Neural progenitor cell (in vitro differentiated cells): ENCODE measurements around the gene CFDP1. TPM values are rescaled to one million over a fixed set of nuclear protein-coding genes. Genes with fewer than 3 reads are reported as not detected.

ENCODE experiments used
- DNase-seq: peaks from one replicate; pipeline ENCODE4 v3.0.0-alpha.2; 2016; ENCODE audit warnings: low spot score
- H2AFZ ChIP-seq: fragments of 200-600 bp; sonication (generic); replicated peaks from 2 replicates; pipeline ENCODE4 v1.6.1; 2016; ENCODE audit warnings: antibody characterized with exemption
- H3F3A ChIP-seq: fragments of 200-600 bp; sonication (generic); 2 replicates; pipeline ENCODE4 v1.6.1; 2016; ENCODE audit warnings: antibody characterized with exemption, low read depth
- H3K27ac ChIP-seq: fragments of 200-600 bp; sonication (generic); 2 replicates; pipeline ENCODE4 v1.5.1; 2016; ENCODE audit warnings: mild to moderate bottlenecking
- H3K27me3 ChIP-seq: fragments of 200-600 bp; sonication (generic); 2 replicates; pipeline ENCODE4 v1.6.1; 2016; ENCODE audit warnings: mild to moderate bottlenecking, moderate library complexity
- H3K36me3 ChIP-seq: fragments of 200-600 bp; sonication (generic); 2 replicates; pipeline ENCODE4 v1.5.1; 2016
- H3K4me1 ChIP-seq: fragments of 200-600 bp; sonication (generic); 2 replicates; pipeline ENCODE4 v1.6.1; 2016; ENCODE audit warnings: mixed run types
- H3K4me2 ChIP-seq: fragments of 200-600 bp; sonication (generic); 2 replicates; pipeline ENCODE4 v1.6.1; 2016
- H3K4me3 ChIP-seq: fragments of 200-600 bp; sonication (generic); 2 replicates; pipeline ENCODE4 v1.5.1; 2016
- H3K79me2 ChIP-seq: fragments of 200-600 bp; sonication (generic); 2 replicates; pipeline ENCODE4 v1.6.1; 2016; ENCODE audit warnings: low read depth
- H3K9ac ChIP-seq: fragments of 200-600 bp; sonication (generic); 2 replicates; pipeline ENCODE4 v1.6.1; 2016
- H3K9me3 ChIP-seq: fragments of 200-600 bp; sonication (generic); 2 replicates; pipeline ENCODE4 v1.5.1; 2016; ENCODE audit warnings: low read depth
- H4K20me1 ChIP-seq: fragments of 200-600 bp; sonication (generic); 2 replicates; pipeline ENCODE4 v1.6.1; 2016; ENCODE audit warnings: low read depth
- H3K27ac Mint-ChIP-seq: 3 replicates; pipeline ENCODE4 v1.8.0; 2021; ENCODE audit warnings: mixed read lengths
- H3K27me3 Mint-ChIP-seq: 2 replicates; pipeline ENCODE4 v1.8.0; 2022; ENCODE audit warnings: low read depth, mild to moderate bottlenecking, inconsistent platforms, moderate library complexity, mixed read lengths; ENCODE audit not compliant: insufficient read depth
- H3K36me3 Mint-ChIP-seq: 3 replicates; pipeline ENCODE4 v1.8.0; 2021; ENCODE audit warnings: mixed read lengths
- H3K4me1 Mint-ChIP-seq: 3 replicates; pipeline ENCODE4 v1.8.0; 2021; ENCODE audit warnings: mixed read lengths
- H3K4me3 Mint-ChIP-seq: 3 replicates; pipeline ENCODE4 v1.8.0; 2021; ENCODE audit warnings: mild to moderate bottlenecking, moderate library complexity, mixed read lengths
- H3K9me3 Mint-ChIP-seq: 3 replicates; pipeline ENCODE4 v1.8.0; 2020; ENCODE audit warnings: mixed read lengths
- EZH2 ChIP-seq: fragments of 200-600 bp; sonication (generic); IDR thresholded peaks from 2 replicates; pipeline ENCODE4 v1.6.1; 2017; ENCODE audit warnings: antibody characterized with exemption, mild to moderate bottlenecking, moderate library complexity
- EZH2phosphoT487 ChIP-seq: fragments of 200-600 bp; sonication (generic); IDR thresholded peaks from 2 replicates; pipeline ENCODE4 v1.6.1; 2017; ENCODE audit warnings: antibody characterized with exemption
- total RNA-seq: library from RNA; depleted of rRNA; stranded (reverse); fragments of >200 nt; gene quantifications from 2 replicates; pipeline ENCODE4 v1.2.3, GENCODE V29; 2015; ENCODE audit warnings: low replicate concordance
- TF ChIP-seq, protein P1 (sequence below): fragments of 200-600 bp; sonication (generic); IDR thresholded peaks from 2 replicates; pipeline ENCODE4 v1.5.1; 2017; ENCODE audit warnings: antibody characterized with exemption, mild to moderate bottlenecking

Gene CFDP1
- total RNA-seq, 1 donor from 2014 or later: 159 TPM

DNA sequence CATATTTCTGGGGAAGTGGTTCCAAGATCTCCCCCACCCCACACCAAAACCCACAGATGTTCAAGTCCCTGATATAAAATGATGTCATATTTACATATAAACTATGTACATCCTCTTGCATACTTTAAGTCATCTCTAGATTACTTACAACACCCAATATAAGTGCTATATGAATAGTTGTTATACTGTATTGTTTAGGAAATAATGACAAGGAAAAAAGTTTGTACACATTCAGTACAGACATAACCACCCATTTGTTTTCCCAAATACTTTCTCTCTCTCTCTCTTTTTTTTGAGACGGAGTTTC lies 11.5 kb downstream of the CFDP1 start:
- no peak for TF ChIP-seq EZH2phosphoT487
- TF ChIP-seq, protein P1, sequence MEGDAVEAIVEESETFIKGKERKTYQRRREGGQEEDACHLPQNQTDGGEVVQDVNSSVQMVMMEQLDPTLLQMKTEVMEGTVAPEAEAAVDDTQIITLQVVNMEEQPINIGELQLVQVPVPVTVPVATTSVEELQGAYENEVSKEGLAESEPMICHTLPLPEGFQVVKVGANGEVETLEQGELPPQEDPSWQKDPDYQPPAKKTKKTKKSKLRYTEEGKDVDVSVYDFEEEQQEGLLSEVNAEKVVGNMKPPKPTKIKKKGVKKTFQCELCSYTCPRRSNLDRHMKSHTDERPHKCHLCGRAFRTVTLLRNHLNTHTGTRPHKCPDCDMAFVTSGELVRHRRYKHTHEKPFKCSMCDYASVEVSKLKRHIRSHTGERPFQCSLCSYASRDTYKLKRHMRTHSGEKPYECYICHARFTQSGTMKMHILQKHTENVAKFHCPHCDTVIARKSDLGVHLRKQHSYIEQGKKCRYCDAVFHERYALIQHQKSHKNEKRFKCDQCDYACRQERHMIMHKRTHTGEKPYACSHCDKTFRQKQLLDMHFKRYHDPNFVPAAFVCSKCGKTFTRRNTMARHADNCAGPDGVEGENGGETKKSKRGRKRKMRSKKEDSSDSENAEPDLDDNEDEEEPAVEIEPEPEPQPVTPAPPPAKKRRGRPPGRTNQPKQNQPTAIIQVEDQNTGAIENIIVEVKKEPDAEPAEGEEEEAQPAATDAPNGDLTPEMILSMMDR: no peak
- TF ChIP-seq EZH2: no peak
- Histone ChIP-seq H3K4me3 (no peak overlapping the region), H3K27me3 (no peaks in the 10 kb centered on the region), H4K20me1 (peaks cover 28% of the 10 kb centered on the region), H3K79me2 (peaks cover 99% of the 10 kb centered on the region), H3K9me3 (no peaks in the 10 kb centered on the region), H3K27ac (no peak overlapping the region), H2AFZ (no peak overlapping the region), H3F3A (peaks cover 3% of the 10 kb centered on the region), H3K9ac (no peak overlapping the region), H3K36me3 (no peaks in the 10 kb centered on the region), H3K4me2 (no peak overlapping the region), H3K4me1 (peaks cover 11% of the 10 kb centered on the region)
- Mint-ChIP-seq H3K4me3 (no peak overlapping the region), H3K27ac (peak overlapping the region; percentile 98), H3K36me3 (peaks cover 18% of the 10 kb centered on the region), H3K9me3 (peaks cover 2% of the 10 kb centered on the region), H3K27me3 (peaks cover 4% of the 10 kb centered on the region), H3K4me1 (peaks cover 30% of the 10 kb centered on the region)
- DNase-seq: no peak

GRCh38 chr16:75420987-75421819 lies 12.1 kb downstream of the CFDP1 start:
- H3K27me3 Mint-ChIP-seq: peaks cover 3% of the 10 kb centered on the region
- Histone ChIP-seq H3K27ac (peak overlapping the region; percentile 61), H3K4me2 (peak overlapping the region; percentile 67), H3K9me3 (no peaks in the 10 kb centered on the region), H3F3A (peaks cover 3% of the 10 kb centered on the region), H3K79me2 (peaks cover 99% of the 10 kb centered on the region), H2AFZ (no peak overlapping the region), H3K27me3 (no peaks in the 10 kb centered on the region), H3K9ac (no peak overlapping the region), H3K4me3 (peak overlapping the region; percentile 28), H3K4me1 (peaks cover 11% of the 10 kb centered on the region), H4K20me1 (peaks cover 30% of the 10 kb centered on the region), H3K36me3 (no peaks in the 10 kb centered on the region)
- peak overlapping the region; percentile 98 for H3K27ac Mint-ChIP-seq
- peaks cover 2% of the 10 kb centered on the region for H3K9me3 Mint-ChIP-seq
- peaks cover 17% of the 10 kb centered on the region for H3K36me3 Mint-ChIP-seq
- peak overlapping the region; percentile 77 for H3K4me3 Mint-ChIP-seq
- DNase-seq: peak; percentile 85
- TF ChIP-seq, protein P1: no peak
- TF ChIP-seq EZH2 (no peak), EZH2phosphoT487 (no peak)
- H3K4me1 Mint-ChIP-seq: peaks cover 31% of the 10 kb centered on the region

DNA sequence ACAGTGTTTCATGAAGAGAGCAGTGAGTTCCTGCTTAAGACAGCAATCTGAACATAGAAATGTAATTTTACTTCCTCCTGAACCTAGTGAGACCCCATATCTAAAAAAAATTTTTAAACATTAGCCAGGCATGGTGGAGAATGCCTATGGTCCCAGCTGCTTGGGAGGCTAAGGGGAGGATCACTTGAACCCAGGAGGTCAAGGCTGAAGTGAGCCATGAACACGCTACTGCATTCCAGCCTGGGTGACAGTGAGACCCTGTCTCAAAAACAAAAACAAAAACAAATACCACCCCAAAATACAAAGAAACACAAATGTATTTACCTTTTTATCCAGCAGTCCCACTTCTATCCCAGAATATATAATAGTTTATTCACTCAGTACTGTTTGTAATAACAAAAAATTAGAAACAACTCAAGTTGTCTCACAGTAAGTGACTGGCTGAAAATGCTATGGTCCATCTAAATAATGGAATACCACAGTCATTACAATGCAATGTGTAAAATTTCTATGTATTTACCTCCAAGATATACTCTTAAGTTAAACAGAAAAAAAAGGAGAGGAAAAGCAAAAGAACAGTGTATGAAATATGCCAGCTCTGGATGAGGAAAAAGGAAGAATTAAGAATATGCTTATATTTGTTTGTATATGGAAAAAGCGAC lies 16.3 kb downstream of the CFDP1 start:
- no peak for DNase-seq
- Histone ChIP-seq H3K79me2 (peaks cover 91% of the 10 kb centered on the region), H4K20me1 (peaks cover 52% of the 10 kb centered on the region), H3K27me3 (no peaks in the 10 kb centered on the region), H3K9ac (no peak overlapping the region), H3K4me1 (peaks cover 23% of the 10 kb centered on the region), H3K4me2 (no peak overlapping the region), H2AFZ (no peak overlapping the region), H3K36me3 (peaks cover 3% of the 10 kb centered on the region), H3K9me3 (no peaks in the 10 kb centered on the region), H3K27ac (no peak overlapping the region), H3F3A (peaks cover 13% of the 10 kb centered on the region), H3K4me3 (no peak overlapping the region)
- TF ChIP-seq, protein P1: no peak
- no peak for TF ChIP-seq EZH2phosphoT487
- no peak for TF ChIP-seq EZH2
- H3K36me3 Mint-ChIP-seq: peaks cover 18% of the 10 kb centered on the region
- peaks cover 42% of the 10 kb centered on the region for H3K4me1 Mint-ChIP-seq
- H3K27me3 Mint-ChIP-seq: peaks cover 2% of the 10 kb centered on the region
- no peaks in the 10 kb centered on the region for H3K9me3 Mint-ChIP-seq
- no peak overlapping the region for H3K4me3 Mint-ChIP-seq
- H3K27ac Mint-ChIP-seq: no peak overlapping the region
